CD8-positive, alpha-beta memory T cell (primary cell): ENCODE results near the gene PCDH9. TPM values are rescaled to one million over a fixed set of nuclear protein-coding genes. Genes with fewer than 3 reads are reported as not detected.

Experiments used
- CTCF ChIA-PET: fragments of 350-600 bp; sonication (Branson Sonifier 250); formaldehyde crosslinking; loops from one replicate; lab custom pipeline; 2021; ENCODE audit warnings: antibody characterized with exemption; lab: Charles Lee
- POLR2A ChIA-PET: fragments of 350-600 bp; sonication (Branson Sonifier 250); formaldehyde crosslinking; loops from one replicate; lab custom pipeline; 2021; ENCODE audit warnings: antibody characterized with exemption; lab: Charles Lee
- DNase-seq, 5 donors: peaks; one replicate each; pipeline versions ENCODE4 v3.0.0 to v3.0.0-alpha.2; 2020 to 2022; ENCODE audit warnings: mixed read lengths in 1 of 5
- H3K27ac ChIP-seq: one replicate; pipeline ENCODE4 v1.7.0; 2013; ENCODE audit warnings: low read depth, mild to moderate bottlenecking, low read length, moderate library complexity
- H3K27me3 ChIP-seq: 2 replicates; pipeline ENCODE4 v1.7.0; 2013; ENCODE audit warnings: low read length, mild to moderate bottlenecking; ENCODE audit not compliant: insufficient read depth, poor library complexity, severe bottlenecking
- H3K36me3 ChIP-seq: 2 replicates; pipeline ENCODE4 v1.7.0; 2013; ENCODE audit warnings: mild to moderate bottlenecking, low read length, moderate library complexity; ENCODE audit not compliant: insufficient read depth
- H3K4me1 ChIP-seq: 2 replicates; pipeline ENCODE4 v1.7.0; 2013; ENCODE audit warnings: mild to moderate bottlenecking, low read length, moderate library complexity; ENCODE audit not compliant: insufficient read depth
- H3K4me3 ChIP-seq: 2 replicates; pipeline ENCODE4 v1.7.0; 2013; ENCODE audit warnings: mild to moderate bottlenecking, low read length
- H3K9me3 ChIP-seq: 2 replicates; pipeline ENCODE4 v1.7.0; 2013; ENCODE audit warnings: mild to moderate bottlenecking, low read length
- H3K27ac Mint-ChIP-seq, 8 donors: one replicate each; pipeline ENCODE4 v1.8.0; 2020 to 2021; ENCODE audit warnings: mixed read lengths in 8 of 8, mild to moderate bottlenecking in 6 of 8, inconsistent platforms in 3 of 8, moderate library complexity in 3 of 8
- H3K27me3 Mint-ChIP-seq, 2 donors: one replicate each; pipeline ENCODE4 v1.8.0; 2020 to 2021; ENCODE audit warnings: mixed read lengths in 2 of 2, mild to moderate bottlenecking in 1 of 2, moderate library complexity in 1 of 2
- H3K36me3 Mint-ChIP-seq, 3 donors: one replicate each; pipeline ENCODE4 v1.8.0; 2020 to 2021; ENCODE audit warnings: mixed read lengths in 3 of 3, inconsistent platforms in 1 of 3, mild to moderate bottlenecking in 1 of 3
- H3K4me1 Mint-ChIP-seq, 3 donors: one replicate each; pipeline ENCODE4 v1.8.0; 2020 to 2021; ENCODE audit warnings: mixed read lengths in 3 of 3, inconsistent platforms in 1 of 3, mild to moderate bottlenecking in 1 of 3
- H3K4me3 Mint-ChIP-seq, 7 donors: one replicate each; pipeline ENCODE4 v1.8.0; 2020 to 2021; ENCODE audit warnings: mixed read lengths in 7 of 7, mild to moderate bottlenecking in 6 of 7, moderate library complexity in 4 of 7, inconsistent platforms in 2 of 7
- H3K9me3 Mint-ChIP-seq, 5 donors: one replicate each; pipeline ENCODE4 v1.8.0; 2020 to 2022; ENCODE audit warnings: mixed read lengths in 5 of 5, mild to moderate bottlenecking in 3 of 5, moderate library complexity in 2 of 5, inconsistent platforms in 1 of 5
- polyA plus RNA-seq: library from polyadenylated mRNA; unstranded; fragments of 300-500 nt; fragmentation: Illumina TruSeq; gene quantifications from one replicate; pipeline ENCODE4 v1.2.3, GENCODE V29; 2021
- total RNA-seq, 2 experiments: library from RNA; stranded (reverse); gene quantifications; one replicate each; pipeline ENCODE4 v1.2.3, GENCODE V29; 2021

Gene PCDH9
- total and polyA plus RNA-seq, 3 experiments from 2014 or later: 0.09 to 0.21 (median 0.16) TPM

DNA sequence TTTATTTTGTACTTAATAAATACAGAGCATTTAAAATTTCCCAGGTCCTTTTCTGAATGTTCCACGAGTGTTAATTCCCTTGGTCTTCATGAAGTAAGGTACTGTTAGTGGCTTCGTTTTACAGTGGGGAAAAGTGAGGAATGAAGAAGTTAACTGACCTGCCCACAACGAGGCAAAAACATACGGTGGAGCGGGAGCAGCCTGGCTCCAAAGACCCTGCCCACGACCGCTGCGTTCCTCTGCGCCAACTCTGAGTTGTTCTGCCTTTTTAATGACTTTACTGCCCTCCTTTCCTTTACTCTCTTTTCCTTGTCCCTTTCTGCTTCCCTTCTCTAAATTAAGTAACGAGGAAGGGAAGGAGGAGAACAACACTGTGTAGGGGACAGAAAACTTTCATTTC, 392.9 kb downstream of the PCDH9 start:
- no peak for DNase-seq
- Histone ChIP-seq H3K27ac (no peak overlapping the region), H3K4me3 (no peak overlapping the region), H3K27me3 (no peaks in the 10 kb centered on the region), H3K36me3 (no peaks in the 10 kb centered on the region), H3K4me1 (no peaks in the 10 kb centered on the region), H3K9me3 (no peaks in the 10 kb centered on the region)
- Mint-ChIP-seq H3K27ac (no peak overlapping the region), H3K4me3 (no peak overlapping the region), H3K9me3 (peaks cover 4 to 19% (median 5%) of the 10 kb centered on the region in 5 donors), H3K4me1 (no peaks in the 10 kb centered on the region), H3K27me3 (no peaks in the 10 kb centered on the region), H3K36me3 (no peaks in the 10 kb centered on the region)
- CTCF ChIA-PET: no interaction called here
- POLR2A ChIA-PET: no interaction called here

DNA sequence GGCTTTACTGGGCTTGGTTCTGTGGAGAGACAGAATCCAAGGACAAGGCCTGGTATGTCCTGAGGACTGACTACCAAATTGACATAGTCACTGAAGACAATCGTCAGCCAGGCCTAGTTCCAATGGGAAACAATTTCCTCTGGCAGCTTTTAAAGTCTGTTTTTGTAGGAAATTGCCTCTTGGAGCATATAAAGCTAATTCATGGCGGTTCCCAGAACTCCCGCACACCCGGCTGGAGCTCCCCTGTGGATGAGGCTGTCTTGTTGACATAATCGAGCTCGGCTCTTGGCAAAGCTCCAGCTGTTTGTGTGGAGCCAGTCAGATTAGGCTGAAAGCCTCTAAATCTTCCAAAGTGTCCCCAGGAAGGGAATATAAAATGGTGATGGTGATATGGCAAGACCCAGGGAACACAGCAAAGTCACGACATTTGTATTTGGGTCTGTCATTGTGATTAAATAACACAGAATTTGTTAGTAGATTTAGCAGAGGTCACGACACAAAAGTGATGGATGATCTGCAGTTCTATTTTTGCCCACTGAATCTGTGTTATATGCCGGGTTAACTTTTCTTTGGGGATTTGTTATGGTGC, 395.0 kb downstream of the PCDH9 start:
- Mint-ChIP-seq H3K36me3 (no peaks in the 10 kb centered on the region), H3K4me3 (no peak overlapping the region), H3K27me3 (no peaks in the 10 kb centered on the region), H3K9me3 (peaks cover 4 to 19% (median 5%) of the 10 kb centered on the region in 5 donors), H3K4me1 (no peaks in the 10 kb centered on the region), H3K27ac (no peak overlapping the region)
- Histone ChIP-seq H3K27me3 (no peaks in the 10 kb centered on the region), H3K4me1 (no peaks in the 10 kb centered on the region), H3K36me3 (no peaks in the 10 kb centered on the region), H3K9me3 (no peaks in the 10 kb centered on the region), H3K4me3 (no peak overlapping the region), H3K27ac (no peak overlapping the region)
- POLR2A ChIA-PET: no interaction called here
- DNase-seq: no peak
- CTCF ChIA-PET: no interaction called here

DNA sequence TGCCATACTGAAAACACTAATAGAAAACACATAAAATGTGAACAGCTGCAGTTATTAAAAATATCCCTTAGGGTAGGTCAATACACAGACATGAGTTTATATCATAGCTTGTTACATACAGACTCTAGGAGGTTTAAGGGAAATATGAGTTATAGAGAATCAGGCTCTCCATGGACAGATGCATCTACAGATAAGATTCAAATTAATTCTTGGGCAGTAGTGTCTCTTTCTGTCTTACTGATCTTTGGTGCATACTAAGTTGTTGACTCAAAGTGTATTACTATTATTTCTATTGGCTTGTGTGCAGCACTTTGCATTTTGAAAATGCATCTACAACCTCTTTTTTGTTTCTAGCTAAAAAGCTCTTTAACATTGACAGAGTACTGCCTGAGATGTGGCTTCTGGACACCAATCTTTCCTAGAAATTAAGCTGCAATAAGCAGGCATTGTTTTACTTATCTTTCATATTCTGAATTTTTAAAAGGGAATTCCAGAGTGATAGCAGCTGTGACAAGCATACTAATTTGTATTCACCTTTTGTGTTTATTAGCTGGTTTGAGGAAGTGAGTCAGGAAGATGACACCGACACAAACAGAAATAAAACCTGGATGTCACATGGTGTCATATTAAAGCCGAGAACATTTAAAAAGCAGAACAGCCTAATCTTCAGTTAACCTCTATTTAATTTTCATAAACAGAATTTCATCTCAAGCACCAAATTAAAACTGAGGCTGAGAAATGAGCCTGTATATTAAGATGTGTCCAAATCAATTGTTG, 399.0 kb downstream of the PCDH9 start:
- no peak overlapping the region for H3K4me3 ChIP-seq
- H3K27ac Mint-ChIP-seq: no peak overlapping the region

DNA sequence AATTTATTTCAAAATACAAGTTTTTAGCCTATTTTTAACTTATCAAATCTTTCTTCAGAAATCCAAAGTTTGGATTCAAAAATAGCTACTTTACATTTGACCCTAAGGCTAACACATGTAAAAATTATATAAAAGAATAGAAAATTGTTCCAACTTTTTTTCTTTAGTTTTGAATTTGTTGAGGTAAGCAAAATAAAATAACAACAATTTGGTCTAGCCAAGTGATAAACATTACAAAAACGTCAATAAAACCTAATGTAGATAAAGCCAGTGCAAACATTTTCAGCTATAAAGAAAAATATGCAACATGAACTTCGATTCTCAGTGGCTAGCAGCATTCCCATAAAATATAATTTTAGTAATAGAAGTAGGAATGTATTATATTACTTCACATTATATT, 400.3 kb downstream of the PCDH9 start:
- no peaks in the 10 kb centered on the region for H3K4me1 Mint-ChIP-seq
- no peak overlapping the region for H3K27ac ChIP-seq
- no peak overlapping the region for H3K4me3 ChIP-seq
- no peaks in the 10 kb centered on the region for H3K27me3 ChIP-seq
- CTCF ChIA-PET: no interaction called here
- no peak for DNase-seq
- H3K9me3 ChIP-seq: peaks cover 3% of the 10 kb centered on the region
- POLR2A ChIA-PET: no interaction called here
- H3K27ac Mint-ChIP-seq: no peak overlapping the region
- no peaks in the 10 kb centered on the region for H3K27me3 Mint-ChIP-seq
- no peaks in the 10 kb centered on the region for H3K4me1 ChIP-seq
- H3K36me3 Mint-ChIP-seq: no peaks in the 10 kb centered on the region
- H3K36me3 ChIP-seq: no peaks in the 10 kb centered on the region
- H3K9me3 Mint-ChIP-seq: peaks cover 0 to 12% (median 6%) of the 10 kb centered on the region in 5 donors
- H3K4me3 Mint-ChIP-seq: no peak overlapping the region

More for the DNA sequence above, 399.0 kb downstream of the PCDH9 start:
- H3K36me3 ChIP-seq: no peaks in the 10 kb centered on the region
- no peaks in the 10 kb centered on the region for H3K27me3 ChIP-seq
- H3K4me1 ChIP-seq: no peaks in the 10 kb centered on the region
- H3K9me3 Mint-ChIP-seq: peaks cover 0 to 12% (median 6%) of the 10 kb centered on the region in 5 donors
- no peaks in the 10 kb centered on the region for H3K36me3 Mint-ChIP-seq
- ChIA-PET CTCF (no interaction called here), POLR2A (no interaction called here)
- peaks cover 3% of the 10 kb centered on the region for H3K9me3 ChIP-seq
- H3K4me1 Mint-ChIP-seq: no peaks in the 10 kb centered on the region
- no peak for DNase-seq
- no peak overlapping the region for H3K4me3 Mint-ChIP-seq
- no peaks in the 10 kb centered on the region for H3K27me3 Mint-ChIP-seq
- no peak overlapping the region for H3K27ac ChIP-seq

DNA sequence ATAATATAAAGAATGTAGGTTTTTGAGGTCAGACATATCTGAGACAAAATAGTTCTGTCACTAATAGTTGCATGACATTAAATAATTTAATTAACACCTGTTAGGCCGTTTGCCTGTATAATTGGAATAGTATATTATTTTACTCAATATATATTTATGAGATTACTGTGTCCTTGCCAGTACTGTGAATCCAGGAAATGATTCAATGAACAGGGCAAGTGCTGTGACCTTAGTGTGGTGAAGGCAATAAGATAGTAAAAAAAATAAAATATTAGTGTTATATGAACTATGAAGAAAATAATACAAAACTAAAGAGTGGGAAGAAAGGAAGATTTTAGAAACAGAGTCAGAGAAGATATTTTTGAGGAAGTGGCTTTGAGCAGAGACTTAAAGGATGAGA, 403.7 kb downstream of the PCDH9 start:
- DNase-seq: no peak
- Mint-ChIP-seq H3K27ac (no peak overlapping the region), H3K36me3 (no peaks in the 10 kb centered on the region), H3K4me3 (no peak overlapping the region), H3K27me3 (no peaks in the 10 kb centered on the region), H3K9me3 (peaks cover 0 to 8% (median 0%) of the 10 kb centered on the region in 5 donors), H3K4me1 (no peaks in the 10 kb centered on the region)
- Histone ChIP-seq H3K36me3 (no peaks in the 10 kb centered on the region), H3K27ac (no peak overlapping the region), H3K4me3 (no peak overlapping the region), H3K27me3 (no peaks in the 10 kb centered on the region), H3K4me1 (no peaks in the 10 kb centered on the region), H3K9me3 (peaks cover 3% of the 10 kb centered on the region)
- POLR2A ChIA-PET: no interaction called here
- CTCF ChIA-PET: no interaction called here

DNA sequence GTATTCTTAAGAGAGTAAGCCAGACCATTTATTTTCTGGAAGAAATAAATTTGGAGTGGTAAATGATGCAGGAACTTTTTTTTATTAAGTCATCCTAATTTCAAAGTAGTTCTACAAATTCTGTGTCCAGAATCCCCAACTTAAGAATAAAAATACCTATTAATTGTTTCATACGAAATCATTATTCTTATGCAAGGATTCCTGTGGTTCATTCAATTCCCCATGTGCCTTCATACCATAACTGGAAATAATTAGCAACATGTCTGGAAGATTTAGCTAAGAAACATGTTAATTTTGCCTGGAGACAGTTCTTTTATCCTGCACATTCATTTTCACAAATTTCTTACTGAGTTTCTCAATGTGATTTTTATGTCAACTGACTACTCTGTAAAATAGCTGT, 408.6 kb downstream of the PCDH9 start:
- Mint-ChIP-seq H3K9me3 (peaks cover 0 to 10% (median 0%) of the 10 kb centered on the region in 5 donors), H3K27me3 (no peaks in the 10 kb centered on the region), H3K4me1 (no peaks in the 10 kb centered on the region), H3K36me3 (no peaks in the 10 kb centered on the region), H3K27ac (no peak overlapping the region), H3K4me3 (no peak overlapping the region)
- ChIA-PET CTCF (no interaction called here), POLR2A (no interaction called here)
- Histone ChIP-seq H3K4me3 (no peak overlapping the region), H3K36me3 (no peaks in the 10 kb centered on the region), H3K9me3 (no peaks in the 10 kb centered on the region), H3K27ac (no peak overlapping the region), H3K27me3 (no peaks in the 10 kb centered on the region), H3K4me1 (no peaks in the 10 kb centered on the region)
- no peak for DNase-seq

DNA sequence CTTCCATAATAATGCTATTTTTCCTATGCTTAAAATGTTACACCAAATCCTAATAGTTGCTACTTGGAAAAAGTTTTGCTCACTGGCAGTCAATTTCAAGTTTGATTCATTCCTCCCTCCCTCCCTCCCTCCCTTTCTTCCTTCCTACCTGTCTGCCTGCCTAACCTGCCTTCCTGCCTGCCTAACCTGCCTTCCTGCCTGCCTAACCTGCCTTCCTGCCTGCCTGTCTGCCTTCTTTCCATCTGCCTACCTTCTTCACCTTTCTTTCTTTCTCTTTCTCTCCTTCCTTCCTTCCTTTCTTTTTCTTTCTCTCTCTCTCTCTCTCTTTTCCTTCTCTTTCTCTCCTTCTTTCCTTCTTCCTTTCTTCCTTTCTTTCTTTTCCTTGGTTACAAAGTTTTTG, 418.7 kb downstream of the PCDH9 start:
- CTCF ChIA-PET: no interaction called here
- no peaks in the 10 kb centered on the region for H3K36me3 ChIP-seq
- H3K27ac ChIP-seq: no peak overlapping the region
- POLR2A ChIA-PET: no interaction called here
- Mint-ChIP-seq H3K36me3 (no peaks in the 10 kb centered on the region), H3K4me3 (no peak overlapping the region), H3K9me3 (peaks cover 2 to 11% (median 4%) of the 10 kb centered on the region in 5 donors), H3K27me3 (no peaks in the 10 kb centered on the region), H3K4me1 (no peaks in the 10 kb centered on the region), H3K27ac (no peak overlapping the region)
- H3K4me1 ChIP-seq: no peaks in the 10 kb centered on the region
- no peaks in the 10 kb centered on the region for H3K27me3 ChIP-seq
- H3K4me3 ChIP-seq: no peak overlapping the region
- H3K9me3 ChIP-seq: no peaks in the 10 kb centered on the region
- no peak for DNase-seq

DNA sequence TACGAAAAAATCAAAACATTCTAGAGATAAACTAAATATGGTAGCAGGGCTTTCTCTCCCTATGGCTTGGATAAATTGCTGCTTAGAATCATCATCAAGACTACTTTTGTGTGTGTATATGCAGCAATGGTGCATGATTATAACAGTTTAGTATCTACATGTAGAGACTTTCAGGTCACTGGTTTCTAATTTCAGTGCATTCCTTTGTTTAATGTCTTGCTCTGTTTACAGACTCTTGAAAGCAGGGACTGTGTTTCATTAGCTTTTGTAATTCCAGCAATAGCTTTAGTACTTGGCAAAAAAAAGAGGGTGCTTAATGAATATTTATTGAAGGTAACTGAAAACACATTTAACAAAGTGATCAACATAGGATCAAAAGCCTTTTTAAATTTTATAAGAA, 420.7 kb downstream of the PCDH9 start:
- POLR2A ChIA-PET: no interaction called here
- no peak overlapping the region for H3K4me3 ChIP-seq
- H3K4me1 ChIP-seq: no peaks in the 10 kb centered on the region
- Mint-ChIP-seq H3K4me3 (no peak overlapping the region), H3K27me3 (no peaks in the 10 kb centered on the region), H3K4me1 (no peaks in the 10 kb centered on the region), H3K27ac (no peak overlapping the region), H3K9me3 (peaks cover 0 to 7% (median 2%) of the 10 kb centered on the region in 5 donors), H3K36me3 (no peaks in the 10 kb centered on the region)
- H3K9me3 ChIP-seq: no peaks in the 10 kb centered on the region
- CTCF ChIA-PET: no interaction called here
- no peaks in the 10 kb centered on the region for H3K27me3 ChIP-seq
- no peak for DNase-seq
- no peak overlapping the region for H3K27ac ChIP-seq
- no peaks in the 10 kb centered on the region for H3K36me3 ChIP-seq
